Liver (tissue), 9 donors: ENCODE measurements around the gene FAM221B. TPM values are rescaled to one million over a fixed set of nuclear protein-coding genes. Genes with fewer than 3 reads are reported as not detected.

ENCODE experiments used
- DNase-seq: peaks from one replicate; pipeline ENCODE4 v3.0.0-alpha.2; 2017; ENCODE audit warnings: low spot score
- H3K27ac ChIP-seq, 2 donors: one replicate each; pipeline ENCODE4 v1.7.0; 2013; ENCODE audit warnings: inconsistent platforms in 2 of 2, low read length in 2 of 2, control low read depth in 1 of 2, low read depth in 1 of 2, mild to moderate bottlenecking in 1 of 2
- H3K27me3 ChIP-seq, 4 donors: one replicate each; pipeline versions ENCODE4 v1.6.1 to v1.7.0; 2013; ENCODE audit warnings: low read length in 3 of 4, inconsistent platforms in 1 of 4, mild to moderate bottlenecking in 1 of 4, moderate library complexity in 1 of 4; ENCODE audit not compliant: control insufficient read depth in 4 of 4, insufficient read depth in 4 of 4
- H3K36me3 ChIP-seq, 4 donors: one replicate each; pipeline versions ENCODE4 v1.6.1 to v1.7.0; 2013; ENCODE audit warnings: low read length in 3 of 4, mild to moderate bottlenecking in 3 of 4, low read depth in 1 of 4, moderate library complexity in 1 of 4; ENCODE audit not compliant: control insufficient read depth in 4 of 4, insufficient read depth in 3 of 4
- H3K4me1 ChIP-seq, 4 donors: one replicate each; pipeline versions ENCODE4 v1.6.1 to v1.7.0; 2013; ENCODE audit warnings: low read length in 3 of 4, mild to moderate bottlenecking in 3 of 4, moderate library complexity in 1 of 4; ENCODE audit not compliant: control insufficient read depth in 4 of 4, insufficient read depth in 4 of 4
- H3K4me3 ChIP-seq, 3 donors: one replicate each; pipeline versions ENCODE4 v1.6.1 to v1.7.0; 2013; ENCODE audit warnings: low read length in 3 of 3, control low read depth in 1 of 3, low read depth in 1 of 3, mild to moderate bottlenecking in 1 of 3
- H3K9ac ChIP-seq, 2 donors: one replicate each; pipeline ENCODE4 v1.7.0; 2013; ENCODE audit warnings: low read length in 2 of 2, mild to moderate bottlenecking in 2 of 2, moderate library complexity in 2 of 2, control low read depth in 1 of 2, low read depth in 1 of 2
- H3K9me3 ChIP-seq, 4 donors: one replicate each; pipeline versions ENCODE4 v1.6.1 to v1.7.0; 2013; ENCODE audit warnings: low read length in 3 of 4; ENCODE audit not compliant: control insufficient read depth in 4 of 4
- EGR1 ChIP-seq, 2 donors: IDR thresholded peaks; 2 replicates each; pipeline ENCODE4 v1.6.1; 2016 to 2018; ENCODE audit warnings: antibody characterized with exemption in 2 of 2, low read depth in 2 of 2
- FOXA1 ChIP-seq: IDR thresholded peaks from 2 replicates; pipeline ENCODE4 v1.6.1; 2016; ENCODE audit warnings: antibody characterized with exemption
- FOXA2 ChIP-seq: IDR thresholded peaks from 2 replicates; pipeline ENCODE4 v1.6.1; 2016; ENCODE audit warnings: antibody characterized with exemption
- GABPA ChIP-seq, 2 donors: IDR thresholded peaks in 1 of 2; conservative IDR thresholded peaks in 1 of 2; 2 replicates each; pipeline ENCODE4 v1.6.1; 2016; ENCODE audit warnings: antibody characterized with exemption in 2 of 2, mild to moderate bottlenecking in 1 of 2, moderate library complexity in 1 of 2
- HNF4A ChIP-seq, 2 donors: conservative IDR thresholded peaks; 2 replicates each; pipeline ENCODE4 v1.6.1; 2016; ENCODE audit warnings: antibody characterized with exemption in 2 of 2, mild to moderate bottlenecking in 2 of 2
- HNF4G ChIP-seq: IDR thresholded peaks from 2 replicates; pipeline ENCODE4 v1.6.1; 2016; ENCODE audit warnings: antibody characterized with exemption
- JUND ChIP-seq, 2 donors: IDR thresholded peaks; 2 replicates each; pipeline ENCODE4 v1.6.1; 2016; ENCODE audit warnings: antibody characterized with exemption in 2 of 2
- NR2F2 ChIP-seq: IDR thresholded peaks from 2 replicates; pipeline ENCODE4 v1.6.1; 2016; ENCODE audit warnings: antibody characterized with exemption
- RAD21 ChIP-seq, 2 donors: IDR thresholded peaks; 2 replicates each; pipeline ENCODE4 v1.6.1; 2016; ENCODE audit warnings: antibody characterized with exemption in 2 of 2, mild to moderate bottlenecking in 2 of 2
- RXRA ChIP-seq, 2 donors: IDR thresholded peaks; 2 replicates each; pipeline ENCODE4 v1.6.1; 2017 to 2018; ENCODE audit warnings: antibody characterized with exemption in 2 of 2, mild to moderate bottlenecking in 1 of 2
- SP1 ChIP-seq: IDR thresholded peaks from 2 replicates; pipeline ENCODE4 v1.6.1; 2018; ENCODE audit warnings: antibody characterized with exemption, mild to moderate bottlenecking
- TAF1 ChIP-seq: conservative IDR thresholded peaks from 2 replicates; pipeline ENCODE4 v1.6.1; 2016; ENCODE audit warnings: antibody characterized with exemption, mild to moderate bottlenecking
- YY1 ChIP-seq: IDR thresholded peaks from 2 replicates; pipeline ENCODE4 v1.6.1; 2016; ENCODE audit warnings: antibody characterized with exemption, mild to moderate bottlenecking
- WGBS: extraction: QIAGEN DNeasy Blood & Tissue Kit; methylation state at CpG from one replicate; pipeline ENCODE4 v1.1.7; 2013; 5-methylcytosine and 5-hydroxymethylcytosine counted together
- polyA plus RNA-seq, 2 donors: library from polyadenylated mRNA; stranded (reverse) in 1 of 2; unstranded in 1 of 2; fragments of 200-250 nt in 1 of 2; fragments of >200 nt in 1 of 2; fragmentation: Nextera tagmentation in 1 of 2; extraction: Ambion mirVana in 1 of 2; gene quantifications; one replicate each; pipeline versions ENCODE4 v1.2.1 to v1.2.3, GENCODE V29; 2013 to 2015
- total RNA-seq, 2 donors: library from RNA; depleted of rRNA; stranded (reverse); fragments of >200 nt; gene quantifications; one replicate each; pipeline ENCODE4 v1.2.3, GENCODE V29; 2014
- TF ChIP-seq, protein P1 (sequence below): IDR thresholded peaks from 2 replicates; pipeline ENCODE4 v1.6.1; 2016; ENCODE audit warnings: antibody characterized with exemption, mild to moderate bottlenecking
- TF ChIP-seq, protein P2 (sequence below): fragments of 150-350 bp; IDR thresholded peaks from 2 replicates; pipeline ENCODE4 v1.5.1; 2017; ENCODE audit warnings: improper control_type of control experiment, low read depth, low read length; ENCODE audit not compliant: missing input control
- TF ChIP-seq, protein P3 (sequence below): IDR thresholded peaks from 2 replicates; pipeline ENCODE4 v1.6.1; 2016; ENCODE audit warnings: antibody characterized with exemption
- TF ChIP-seq, protein P4 (sequence below): IDR thresholded peaks from 2 replicates; pipeline ENCODE4 v1.6.1; 2016; ENCODE audit warnings: antibody characterized with exemption
- TF ChIP-seq, protein P5 (sequence below): IDR thresholded peaks from 2 replicates; pipeline ENCODE4 v1.6.1; 2016; ENCODE audit warnings: antibody characterized with exemption
- donor health status: healthy.
- donor health status: healthy.
- donor health status: healthy.
- donor health status: healthy.
- donor health status: healthy.

Gene FAM221B
- total and polyA plus RNA-seq, 4 donors = 0.35 TPM; not detected in 3

DNA sequence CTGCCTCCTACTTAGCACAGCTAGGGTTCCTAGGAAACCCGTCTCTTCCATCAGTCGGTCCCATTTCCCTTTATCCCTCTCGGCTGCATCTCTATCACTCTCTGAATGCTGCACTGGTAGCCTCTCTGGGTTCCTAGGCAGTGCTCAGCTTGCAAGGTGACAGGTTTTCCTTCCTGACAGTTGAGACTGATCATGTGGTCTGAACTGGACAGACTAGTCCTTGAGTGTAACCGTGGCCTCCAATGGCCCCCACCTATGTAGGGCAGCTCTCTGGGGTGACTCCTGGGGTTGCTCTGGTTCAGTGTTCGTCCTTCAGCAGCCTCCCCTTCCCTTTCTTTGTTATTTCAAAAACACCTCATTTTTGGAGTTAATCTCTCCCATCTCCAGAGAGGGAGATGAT, 4.3 kb upstream of the FAM221B start:
- Histone ChIP-seq H3K27me3 (no peaks in the 10 kb centered on the region), H3K9ac (no peak overlapping the region), H3K4me3 (no peak overlapping the region), H3K27ac (no peak overlapping the region), H3K4me1 (peaks cover 16 to 43% (median 34%) of the 10 kb centered on the region in 4 donors), H3K36me3 (no peaks in the 10 kb centered on the region), H3K9me3 (no peaks in the 10 kb centered on the region)
- TF ChIP-seq GABPA (IDR thresholded peaks at IDR 0.05 in 1 of 2, conservative IDR thresholded peaks at IDR 0.05 in 1 of 2) (no peak), HNF4G (no peak), RAD21 (IDR thresholded peaks at IDR 0.05) (no peak), FOXA1 (no peak), EGR1 (IDR thresholded peaks at IDR 0.05; ENCODE audit: low read depth in 2 of 2) (no peak), YY1 (no peak), SP1 (no peak), JUND (IDR thresholded peaks at IDR 0.05) (no peak), TAF1 (no peak), NR2F2 (no peak), HNF4A (conservative IDR thresholded peaks at IDR 0.05) (no peak), FOXA2 (no peak), RXRA (IDR thresholded peaks at IDR 0.05) (no peak)
- TF ChIP-seq, protein P1, sequence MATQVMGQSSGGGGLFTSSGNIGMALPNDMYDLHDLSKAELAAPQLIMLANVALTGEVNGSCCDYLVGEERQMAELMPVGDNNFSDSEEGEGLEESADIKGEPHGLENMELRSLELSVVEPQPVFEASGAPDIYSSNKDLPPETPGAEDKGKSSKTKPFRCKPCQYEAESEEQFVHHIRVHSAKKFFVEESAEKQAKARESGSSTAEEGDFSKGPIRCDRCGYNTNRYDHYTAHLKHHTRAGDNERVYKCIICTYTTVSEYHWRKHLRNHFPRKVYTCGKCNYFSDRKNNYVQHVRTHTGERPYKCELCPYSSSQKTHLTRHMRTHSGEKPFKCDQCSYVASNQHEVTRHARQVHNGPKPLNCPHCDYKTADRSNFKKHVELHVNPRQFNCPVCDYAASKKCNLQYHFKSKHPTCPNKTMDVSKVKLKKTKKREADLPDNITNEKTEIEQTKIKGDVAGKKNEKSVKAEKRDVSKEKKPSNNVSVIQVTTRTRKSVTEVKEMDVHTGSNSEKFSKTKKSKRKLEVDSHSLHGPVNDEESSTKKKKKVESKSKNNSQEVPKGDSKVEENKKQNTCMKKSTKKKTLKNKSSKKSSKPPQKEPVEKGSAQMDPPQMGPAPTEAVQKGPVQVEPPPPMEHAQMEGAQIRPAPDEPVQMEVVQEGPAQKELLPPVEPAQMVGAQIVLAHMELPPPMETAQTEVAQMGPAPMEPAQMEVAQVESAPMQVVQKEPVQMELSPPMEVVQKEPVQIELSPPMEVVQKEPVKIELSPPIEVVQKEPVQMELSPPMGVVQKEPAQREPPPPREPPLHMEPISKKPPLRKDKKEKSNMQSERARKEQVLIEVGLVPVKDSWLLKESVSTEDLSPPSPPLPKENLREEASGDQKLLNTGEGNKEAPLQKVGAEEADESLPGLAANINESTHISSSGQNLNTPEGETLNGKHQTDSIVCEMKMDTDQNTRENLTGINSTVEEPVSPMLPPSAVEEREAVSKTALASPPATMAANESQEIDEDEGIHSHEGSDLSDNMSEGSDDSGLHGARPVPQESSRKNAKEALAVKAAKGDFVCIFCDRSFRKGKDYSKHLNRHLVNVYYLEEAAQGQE = no peak
- TF ChIP-seq, protein P2, sequence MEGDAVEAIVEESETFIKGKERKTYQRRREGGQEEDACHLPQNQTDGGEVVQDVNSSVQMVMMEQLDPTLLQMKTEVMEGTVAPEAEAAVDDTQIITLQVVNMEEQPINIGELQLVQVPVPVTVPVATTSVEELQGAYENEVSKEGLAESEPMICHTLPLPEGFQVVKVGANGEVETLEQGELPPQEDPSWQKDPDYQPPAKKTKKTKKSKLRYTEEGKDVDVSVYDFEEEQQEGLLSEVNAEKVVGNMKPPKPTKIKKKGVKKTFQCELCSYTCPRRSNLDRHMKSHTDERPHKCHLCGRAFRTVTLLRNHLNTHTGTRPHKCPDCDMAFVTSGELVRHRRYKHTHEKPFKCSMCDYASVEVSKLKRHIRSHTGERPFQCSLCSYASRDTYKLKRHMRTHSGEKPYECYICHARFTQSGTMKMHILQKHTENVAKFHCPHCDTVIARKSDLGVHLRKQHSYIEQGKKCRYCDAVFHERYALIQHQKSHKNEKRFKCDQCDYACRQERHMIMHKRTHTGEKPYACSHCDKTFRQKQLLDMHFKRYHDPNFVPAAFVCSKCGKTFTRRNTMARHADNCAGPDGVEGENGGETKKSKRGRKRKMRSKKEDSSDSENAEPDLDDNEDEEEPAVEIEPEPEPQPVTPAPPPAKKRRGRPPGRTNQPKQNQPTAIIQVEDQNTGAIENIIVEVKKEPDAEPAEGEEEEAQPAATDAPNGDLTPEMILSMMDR = no peak
- TF ChIP-seq, protein P3, sequence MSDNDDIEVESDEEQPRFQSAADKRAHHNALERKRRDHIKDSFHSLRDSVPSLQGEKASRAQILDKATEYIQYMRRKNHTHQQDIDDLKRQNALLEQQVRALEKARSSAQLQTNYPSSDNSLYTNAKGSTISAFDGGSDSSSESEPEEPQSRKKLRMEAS = no peak
- TF ChIP-seq, protein P4, sequence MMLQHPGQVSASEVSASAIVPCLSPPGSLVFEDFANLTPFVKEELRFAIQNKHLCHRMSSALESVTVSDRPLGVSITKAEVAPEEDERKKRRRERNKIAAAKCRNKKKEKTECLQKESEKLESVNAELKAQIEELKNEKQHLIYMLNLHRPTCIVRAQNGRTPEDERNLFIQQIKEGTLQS = no peak
- TF ChIP-seq, protein P5, sequence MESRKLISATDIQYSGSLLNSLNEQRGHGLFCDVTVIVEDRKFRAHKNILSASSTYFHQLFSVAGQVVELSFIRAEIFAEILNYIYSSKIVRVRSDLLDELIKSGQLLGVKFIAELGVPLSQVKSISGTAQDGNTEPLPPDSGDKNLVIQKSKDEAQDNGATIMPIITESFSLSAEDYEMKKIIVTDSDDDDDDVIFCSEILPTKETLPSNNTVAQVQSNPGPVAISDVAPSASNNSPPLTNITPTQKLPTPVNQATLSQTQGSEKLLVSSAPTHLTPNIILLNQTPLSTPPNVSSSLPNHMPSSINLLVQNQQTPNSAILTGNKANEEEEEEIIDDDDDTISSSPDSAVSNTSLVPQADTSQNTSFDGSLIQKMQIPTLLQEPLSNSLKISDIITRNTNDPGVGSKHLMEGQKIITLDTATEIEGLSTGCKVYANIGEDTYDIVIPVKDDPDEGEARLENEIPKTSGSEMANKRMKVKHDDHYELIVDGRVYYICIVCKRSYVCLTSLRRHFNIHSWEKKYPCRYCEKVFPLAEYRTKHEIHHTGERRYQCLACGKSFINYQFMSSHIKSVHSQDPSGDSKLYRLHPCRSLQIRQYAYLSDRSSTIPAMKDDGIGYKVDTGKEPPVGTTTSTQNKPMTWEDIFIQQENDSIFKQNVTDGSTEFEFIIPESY = no peak
- WGBS = 83% methylated on average over 5 of the region's 5 CpGs
- DNase-seq = no peak
